Suprapubic skin (tissue), 4 donors: ENCODE measurements around the gene FHOD3. TPM values are rescaled to one million over a fixed set of nuclear protein-coding genes. Genes with fewer than 3 reads are reported as not detected.

Source experiments
- DNase-seq, 2 donors: peaks; one replicate each; pipeline ENCODE4 v3.0.0-alpha.2; 2019; ENCODE audit warnings: low spot score in 2 of 2
- H3K27ac ChIP-seq: fragments of 200-600 bp; sonication (generic); one replicate; pipeline ENCODE4 v1.5.1; 2019
- H3K27me3 ChIP-seq: fragments of 200-600 bp; sonication (generic); one replicate; pipeline ENCODE4 v1.5.1; 2019
- H3K36me3 ChIP-seq: fragments of 200-600 bp; sonication (generic); one replicate; pipeline ENCODE4 v1.5.1; 2019
- H3K4me1 ChIP-seq: fragments of 200-600 bp; sonication (generic); one replicate; pipeline ENCODE4 v1.5.1; 2019
- H3K4me3 ChIP-seq: fragments of 200-600 bp; sonication (generic); one replicate; pipeline ENCODE4 v1.5.1; 2019; ENCODE audit warnings: mild to moderate bottlenecking
- H3K9me3 ChIP-seq: fragments of 200-600 bp; sonication (generic); one replicate; pipeline ENCODE4 v1.5.1; 2019
- CTCF ChIP-seq, 2 donors: fragments of 200-600 bp in 1 of 2; fragments of 450-650 bp in 1 of 2; sonication (generic) in 1 of 2; IDR thresholded peaks; one replicate each; pipeline ENCODE4 v1.5.1; 2016 to 2019; ENCODE audit warnings: antibody characterized with exemption in 2 of 2, mild to moderate bottlenecking in 1 of 2, moderate library complexity in 1 of 2
- EP300 ChIP-seq: sonication (generic); formaldehyde crosslinking; IDR thresholded peaks from one replicate; pipeline ENCODE4 v1.6.1; 2017; ENCODE audit warnings: antibody characterized with exemption
- POLR2A ChIP-seq, 2 donors: fragments of 450-650 bp; IDR thresholded peaks; one replicate each; pipeline ENCODE4 v1.6.1; 2017; ENCODE audit warnings: antibody characterized with exemption in 2 of 2, mild to moderate bottlenecking in 2 of 2, moderate library complexity in 2 of 2
- POLR2AphosphoS5 ChIP-seq, 3 donors: sonication (generic); formaldehyde crosslinking; IDR thresholded peaks; one replicate each; pipeline ENCODE4 v1.6.1; 2017; ENCODE audit warnings: antibody characterized with exemption in 3 of 3
- WGBS: methylation state at CpG from one replicate; pipeline ENCODE4 v1.1.5; 2018; 5-methylcytosine and 5-hydroxymethylcytosine counted together
- total RNA-seq, 4 donors: library from RNA; depleted of rRNA; stranded (reverse); fragments of >200 nt; gene quantifications; one replicate each; pipeline ENCODE4 v1.1.0, GENCODE V29; 2016

FHOD3 gene
- total RNA-seq, 4 donors from 2014 or later: 5.8 to 18.7 (median 15.5) TPM

GRCh38 chr18:36613810-36614209, 316.3 kb downstream of the FHOD3 start:
- DNase-seq: no peak
- Histone ChIP-seq H3K4me3 (no peak overlapping the region), H3K27me3 (no peaks in the 10 kb centered on the region), H3K36me3 (no peaks in the 10 kb centered on the region), H3K27ac (no peak overlapping the region), H3K4me1 (no peaks in the 10 kb centered on the region), H3K9me3 (no peaks in the 10 kb centered on the region)
- TF ChIP-seq POLR2AphosphoS5 (IDR thresholded peaks at IDR 0.05) (no peak), EP300 (no peak), CTCF (IDR thresholded peaks at IDR 0.05) (no peak)
- WGBS: 78% methylated on average over 3 of the region's 3 CpGs

GRCh38 chr18:36620788-36621187, 323.3 kb downstream of the FHOD3 start:
- 35% methylated on average over 2 of the region's 2 CpGs for WGBS
- no peak for TF ChIP-seq EP300
- TF ChIP-seq POLR2A (IDR thresholded peaks at IDR 0.05): no peak
- no peak for TF ChIP-seq CTCF (IDR thresholded peaks at IDR 0.05)
- no peak for TF ChIP-seq POLR2AphosphoS5 (IDR thresholded peaks at IDR 0.05)
- DNase-seq: no peak

GRCh38 chr18:36622610-36623009, 325.1 kb downstream of the FHOD3 start:
- H3K4me3 ChIP-seq: no peak overlapping the region
- no peak for DNase-seq

More at GRCh38 chr18:36620788-36621187, 323.3 kb downstream of the FHOD3 start:
- H3K27me3 ChIP-seq: no peaks in the 10 kb centered on the region
- no peaks in the 10 kb centered on the region for H3K4me1 ChIP-seq
- H3K9me3 ChIP-seq: no peaks in the 10 kb centered on the region
- H3K4me3 ChIP-seq: no peak overlapping the region
- no peaks in the 10 kb centered on the region for H3K36me3 ChIP-seq
- no peak overlapping the region for H3K27ac ChIP-seq

GRCh38 chr18:36623091-36623490, 325.6 kb downstream of the FHOD3 start:
- TF ChIP-seq EP300: no peak
- TF ChIP-seq POLR2AphosphoS5 (IDR thresholded peaks at IDR 0.05): no peak
- TF ChIP-seq POLR2A (IDR thresholded peaks at IDR 0.05): no peak
- TF ChIP-seq CTCF (IDR thresholded peaks at IDR 0.05): no peak
- Histone ChIP-seq H3K36me3 (no peaks in the 10 kb centered on the region), H3K9me3 (no peaks in the 10 kb centered on the region), H3K27me3 (no peaks in the 10 kb centered on the region), H3K4me3 (no peak overlapping the region), H3K27ac (no peak overlapping the region), H3K4me1 (no peaks in the 10 kb centered on the region)
- WGBS: 96% methylated on average over 1 of the region's 1 CpG
- no peak for DNase-seq

More at GRCh38 chr18:36622610-36623009, 325.1 kb downstream of the FHOD3 start:
- no peaks in the 10 kb centered on the region for H3K9me3 ChIP-seq
- H3K27me3 ChIP-seq: no peaks in the 10 kb centered on the region
- H3K4me1 ChIP-seq: no peaks in the 10 kb centered on the region
- WGBS: 80% methylated on average over 5 of the region's 5 CpGs
- no peak overlapping the region for H3K27ac ChIP-seq
- no peaks in the 10 kb centered on the region for H3K36me3 ChIP-seq
- no peak for TF ChIP-seq CTCF (IDR thresholded peaks at IDR 0.05)
- TF ChIP-seq POLR2AphosphoS5 (IDR thresholded peaks at IDR 0.05): no peak
- TF ChIP-seq POLR2A (IDR thresholded peaks at IDR 0.05): no peak
- no peak for TF ChIP-seq EP300

- Histone ChIP-seq H3K9me3 (no peaks in the 10 kb centered on the region), H3K4me3 (no peak overlapping the region), H3K36me3 (no peaks in the 10 kb centered on the region), H3K27ac (no peak overlapping the region), H3K27me3 (no peaks in the 10 kb centered on the region), H3K4me1 (peaks cover under 1% of the 10 kb centered on the region)
- 87% methylated on average over 4 of the region's 4 CpGs for WGBS
- TF ChIP-seq EP300: no peak
- TF ChIP-seq POLR2A (IDR thresholded peaks at IDR 0.05): no peak
- no peak for TF ChIP-seq POLR2AphosphoS5 (IDR thresholded peaks at IDR 0.05)
- TF ChIP-seq CTCF (IDR thresholded peaks at IDR 0.05): no peak
- no peak for DNase-seq
Observed at GRCh38 chr18:36623681-36624190, 326.2 kb downstream of the FHOD3 start.
